NT2/D1 (cell line): Measurements from ENCODE around the gene AMIGO1.
A peak's percentile ranks its signal among the peaks of the same experiment; 100 is the strongest.

Experiments used
- DNase-seq: peaks from one replicate; pipeline ENCODE4 v3.0.0-alpha.2; 2011; ENCODE audit warnings: low read depth, low spot score
- H3K27me3 ChIP-seq: 2 replicates; pipeline ENCODE4 v1.6.0; 2011; ENCODE audit warnings: mild to moderate bottlenecking; ENCODE audit not compliant: insufficient read length, insufficient read depth
- H3K36me3 ChIP-seq: 2 replicates; pipeline ENCODE4 v1.6.1; 2011; ENCODE audit warnings: mild to moderate bottlenecking, low read length, mixed read lengths; ENCODE audit not compliant: insufficient read depth, insufficient read length
- H3K4me1 ChIP-seq: 2 replicates; pipeline ENCODE4 v1.5.1; 2011; ENCODE audit not compliant: insufficient read depth, insufficient read length
- H3K4me3 ChIP-seq: 2 replicates; pipeline ENCODE4 v1.5.1; 2011; ENCODE audit warnings: low read depth; ENCODE audit not compliant: insufficient read length
- H3K9ac ChIP-seq: 2 replicates; pipeline ENCODE4 v1.6.0; 2011; ENCODE audit warnings: low read depth; ENCODE audit not compliant: insufficient read length
- H3K9me3 ChIP-seq: 2 replicates; pipeline ENCODE4 v1.5.1; 2011; ENCODE audit warnings: mild to moderate bottlenecking, low read length; ENCODE audit not compliant: insufficient read depth
- SUZ12 ChIP-seq: IDR thresholded peaks from 2 replicates; pipeline ENCODE4 v1.6.1; 2011; ENCODE audit not compliant: insufficient read length, insufficient read depth; ENCODE audit errors: extremely low read depth
- YY1 ChIP-seq: IDR thresholded peaks from 2 replicates; pipeline ENCODE4 v1.6.1; 2011; ENCODE audit not compliant: insufficient read length, insufficient read depth
- ZNF274 ChIP-seq: IDR thresholded peaks from 2 replicates; pipeline ENCODE4 v1.6.1; 2011; ENCODE audit warnings: mild to moderate bottlenecking, low read depth, low read length

Gene AMIGO1

DNA sequence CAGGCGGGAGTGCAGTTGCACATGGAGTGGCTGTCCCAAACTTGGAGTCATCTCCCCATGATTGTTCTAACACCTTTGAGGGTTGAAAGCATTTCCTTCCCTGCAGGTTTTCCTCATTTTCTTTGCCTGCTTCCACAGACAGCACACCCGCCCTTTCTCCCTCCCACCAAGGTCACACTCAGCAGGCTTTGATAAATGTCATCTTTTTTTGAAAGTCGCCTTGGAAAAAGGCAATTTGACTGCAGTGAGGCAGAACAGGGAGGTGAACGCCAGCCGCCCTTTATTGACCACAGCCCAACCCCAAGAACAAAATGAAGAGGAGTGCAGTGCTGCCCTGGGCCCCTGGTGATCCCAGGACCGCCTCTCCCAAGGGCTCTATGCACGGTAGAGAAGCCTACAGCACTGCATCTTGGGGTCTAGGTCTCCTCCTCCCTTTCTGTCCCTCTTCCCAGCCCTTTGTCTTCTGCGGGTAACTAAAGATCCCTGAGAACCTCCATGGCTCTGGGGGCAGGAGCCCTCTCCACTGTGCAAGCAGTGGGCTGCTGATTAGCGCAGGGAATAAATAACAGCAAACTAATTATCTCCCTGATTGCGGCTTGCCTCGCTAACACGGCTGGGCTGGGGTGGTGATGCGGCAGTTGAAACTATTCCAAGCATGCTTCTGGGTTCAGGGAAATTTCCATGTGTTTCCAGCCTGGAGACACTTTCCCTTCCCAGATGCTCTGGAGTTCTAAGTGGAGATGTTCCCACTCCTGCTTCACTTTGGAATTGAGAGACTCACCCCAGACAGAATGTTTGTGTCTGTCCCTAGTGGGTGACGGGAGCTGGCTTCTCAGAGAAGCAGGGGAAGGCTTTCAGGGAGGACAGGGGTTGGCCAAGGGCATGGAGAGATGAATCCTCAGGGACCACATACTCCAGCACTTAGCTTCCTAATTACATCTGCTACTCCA is 11.8 kb upstream of the AMIGO1 start:
- Histone ChIP-seq H3K4me1 (no peaks in the 10 kb centered on the region), H3K9me3 (0 out of 2 replicates have a peak, but pooled peaks cover 7% of the 10 kb centered on the region), H3K9ac (no peak overlapping the region), H3K4me3 (no peak overlapping the region), H3K36me3 (no peaks in the 10 kb centered on the region), H3K27me3 (no peaks in the 10 kb centered on the region)
- TF ChIP-seq ZNF274 (no peak), YY1 (no peak), SUZ12 (no peak)
- no peak for DNase-seq

DNA sequence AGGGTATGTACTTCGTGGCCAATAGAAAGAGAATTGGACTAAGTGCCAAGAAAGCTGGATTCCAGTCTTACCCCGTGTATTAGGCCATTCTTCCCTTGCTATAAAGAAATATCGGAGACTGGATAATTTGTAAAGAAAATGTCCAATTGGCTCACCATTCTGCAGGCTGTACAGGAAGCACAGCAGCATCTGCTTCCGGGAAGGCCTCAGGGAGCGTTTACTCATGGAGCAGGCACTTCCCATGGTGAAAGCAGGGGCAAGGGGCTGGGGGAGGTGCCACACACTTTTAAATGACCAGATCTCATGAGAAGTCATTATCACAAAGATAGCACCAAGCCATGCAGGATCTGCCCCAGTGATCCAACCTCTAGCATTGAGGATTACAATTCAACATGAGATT is 7.8 kb upstream of the AMIGO1 start:
- no peak for DNase-seq
- H3K4me3 ChIP-seq: no peak overlapping the region
- H3K9me3 ChIP-seq: no peaks in the 10 kb centered on the region
- H3K4me1 ChIP-seq: no peaks in the 10 kb centered on the region
- TF ChIP-seq YY1: no peak
- TF ChIP-seq ZNF274: no peak
- TF ChIP-seq SUZ12: no peak
- H3K36me3 ChIP-seq: no peaks in the 10 kb centered on the region
- peaks cover 3% of the 10 kb centered on the region for H3K27me3 ChIP-seq
- no peak overlapping the region for H3K9ac ChIP-seq

DNA sequence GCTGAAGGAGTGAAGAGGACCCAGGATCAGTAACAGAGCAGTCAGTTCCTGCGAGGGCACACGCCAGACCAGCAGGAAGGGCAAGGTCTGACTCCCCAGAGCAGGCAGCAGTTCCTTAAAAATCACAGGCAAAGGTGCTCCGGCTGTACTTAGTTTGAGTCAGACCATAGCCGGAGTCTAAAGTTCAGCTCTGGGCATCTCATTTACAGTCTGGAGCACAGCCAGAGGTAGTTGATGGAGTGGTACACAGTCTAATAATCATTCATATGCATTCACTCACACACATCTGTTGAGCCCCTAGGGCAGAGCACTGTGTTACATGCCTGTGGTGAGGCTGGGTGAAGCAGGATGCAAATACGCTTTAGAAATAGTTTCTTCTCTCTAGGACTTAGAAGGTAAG is 7.3 kb upstream of the AMIGO1 start:
- no peak for DNase-seq
- Histone ChIP-seq H3K9me3 (no peaks in the 10 kb centered on the region), H3K9ac (no peak overlapping the region), H3K4me1 (no peaks in the 10 kb centered on the region), H3K27me3 (peaks cover 4% of the 10 kb centered on the region), H3K36me3 (no peaks in the 10 kb centered on the region), H3K4me3 (no peak overlapping the region)
- TF ChIP-seq YY1 (no peak), ZNF274 (no peak), SUZ12 (no peak)

DNA sequence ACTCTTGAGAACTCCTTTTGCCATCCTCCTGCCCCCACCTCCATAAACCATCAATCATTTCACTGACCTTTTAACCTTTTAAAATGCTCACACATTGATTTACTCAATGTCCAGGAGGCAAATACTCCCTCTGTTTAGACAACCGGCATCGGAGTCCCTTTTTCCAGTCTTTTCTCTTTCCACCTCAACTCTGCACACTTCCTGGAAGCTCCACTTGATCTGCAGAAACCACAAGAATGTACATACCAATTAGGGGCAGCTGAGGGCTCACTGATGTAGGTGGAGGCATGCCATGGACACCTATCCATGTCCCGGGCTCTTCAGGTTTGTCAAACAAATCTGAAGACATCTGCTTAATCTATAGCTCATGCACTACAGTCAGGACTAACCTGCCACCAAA is 5.3 kb upstream of the AMIGO1 start:
- H3K9me3 ChIP-seq: no peaks in the 10 kb centered on the region
- TF ChIP-seq SUZ12: no peak
- no peak for TF ChIP-seq YY1
- TF ChIP-seq ZNF274: no peak
- no peak overlapping the region for H3K4me3 ChIP-seq
- DNase-seq: no peak
- H3K4me1 ChIP-seq: peaks cover 3% of the 10 kb centered on the region
- no peaks in the 10 kb centered on the region for H3K36me3 ChIP-seq
- no peak overlapping the region for H3K9ac ChIP-seq
- H3K27me3 ChIP-seq: peaks cover 25% of the 10 kb centered on the region

DNA sequence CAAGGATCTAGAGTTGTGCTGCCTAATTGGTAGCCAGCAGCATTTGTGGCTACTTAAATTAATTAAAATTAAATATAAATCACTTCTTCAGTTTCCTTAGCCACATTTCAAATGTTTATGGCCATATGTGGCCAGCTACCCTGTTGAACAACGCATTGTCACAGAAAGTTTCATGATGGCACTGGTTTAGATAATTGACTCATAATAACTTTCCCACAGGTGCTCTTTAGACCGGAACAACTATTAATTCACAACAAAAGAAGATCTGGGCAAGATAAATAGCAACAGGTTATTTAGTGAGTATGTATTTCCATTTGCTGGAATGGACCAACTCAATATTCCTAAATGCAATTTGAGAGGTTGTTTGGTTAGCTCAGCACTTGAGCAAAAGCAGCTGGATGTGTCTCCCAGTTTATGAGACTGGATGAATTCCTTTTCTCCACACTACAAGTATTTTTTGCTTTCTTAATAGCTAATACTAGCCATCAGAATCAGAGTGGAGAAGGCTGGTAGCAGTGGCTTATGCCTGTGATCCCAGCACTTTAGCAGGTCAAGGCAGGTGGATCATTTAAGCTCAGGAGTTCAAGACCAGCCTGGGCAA is 3.7 kb upstream of the AMIGO1 start:
- H3K4me3 ChIP-seq: no peak overlapping the region
- DNase-seq: no peak
- TF ChIP-seq YY1 (no peak), SUZ12 (no peak), ZNF274 (no peak)
- H3K4me1 ChIP-seq: peaks cover 3% of the 10 kb centered on the region
- H3K27me3 ChIP-seq: peaks cover 41% of the 10 kb centered on the region
- no peaks in the 10 kb centered on the region for H3K36me3 ChIP-seq
- no peaks in the 10 kb centered on the region for H3K9me3 ChIP-seq
- no peak overlapping the region for H3K9ac ChIP-seq

DNA sequence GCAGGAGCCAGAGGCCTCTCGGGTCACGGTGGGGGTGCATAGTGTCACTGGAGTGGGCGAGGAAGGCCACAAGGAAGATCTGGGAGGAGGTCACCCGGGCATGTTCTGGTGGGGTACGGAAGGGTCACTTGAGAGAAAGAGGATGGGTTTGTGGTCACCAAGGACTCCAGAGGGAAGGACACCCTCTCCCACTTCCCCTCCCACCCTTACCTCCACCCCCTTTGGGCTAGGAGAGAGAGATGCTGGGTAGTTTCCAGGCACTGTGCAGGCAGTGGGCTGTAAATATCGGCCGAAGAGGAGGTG is 703 bp downstream of the AMIGO1 start:
- peak overlapping the region; percentile 70 for H3K4me3 ChIP-seq
- peaks cover 52% of the 10 kb centered on the region for H3K27me3 ChIP-seq
- H3K36me3 ChIP-seq: no peaks in the 10 kb centered on the region
- peaks cover 3% of the 10 kb centered on the region for H3K4me1 ChIP-seq
- peak overlapping the region; percentile 71 for H3K9ac ChIP-seq
- no peak for TF ChIP-seq SUZ12
- TF ChIP-seq YY1: no peak
- no peak for TF ChIP-seq ZNF274
- no peaks in the 10 kb centered on the region for H3K9me3 ChIP-seq
- no peak for DNase-seq

DNA sequence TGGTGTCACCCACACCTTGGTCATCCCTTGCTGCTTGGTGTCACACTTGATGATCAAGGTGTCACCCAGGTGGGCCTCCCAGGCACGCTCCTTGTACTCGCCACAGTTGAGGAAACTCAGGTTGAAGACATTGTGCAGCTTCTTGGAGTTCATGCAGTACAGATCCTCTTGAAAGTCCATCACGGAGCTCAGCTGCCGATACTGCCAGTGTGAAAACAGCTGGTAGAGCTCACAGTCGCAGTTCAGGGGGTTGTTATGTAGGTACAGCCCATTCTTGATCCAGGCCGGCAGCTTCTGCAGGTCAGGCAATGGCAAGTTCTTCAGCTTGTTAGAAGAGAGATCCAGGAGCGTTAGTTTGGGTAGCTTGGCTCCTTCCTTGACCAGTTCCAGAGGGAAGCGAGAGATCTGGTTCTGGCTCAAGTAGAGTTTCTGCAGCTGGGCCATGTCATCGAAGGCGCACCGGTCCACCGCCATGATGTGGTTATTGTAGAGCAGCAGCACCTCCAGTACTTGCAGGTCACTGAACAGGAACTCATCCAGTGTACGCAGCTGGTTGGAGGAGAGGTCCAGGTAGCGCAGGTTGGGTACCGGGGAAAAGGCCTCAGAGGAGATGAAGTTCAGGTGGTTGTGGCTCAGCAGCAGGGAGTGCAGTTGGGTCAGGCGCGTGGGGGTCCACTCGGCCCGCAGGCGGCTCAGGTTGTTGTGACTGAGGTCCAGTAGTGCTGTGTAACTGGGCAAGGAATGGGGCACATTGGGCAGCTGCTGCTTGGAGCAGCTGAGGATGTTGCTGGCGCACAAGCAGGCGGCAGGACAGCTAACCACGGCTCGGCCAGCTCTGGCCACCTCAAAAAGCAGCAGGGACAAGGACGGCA is 1.3 kb downstream of the AMIGO1 start:
- no peak for DNase-seq
- Histone ChIP-seq H3K9me3 (no peaks in the 10 kb centered on the region), H3K36me3 (no peaks in the 10 kb centered on the region), H3K4me1 (peaks cover 3% of the 10 kb centered on the region), H3K27me3 (peaks cover 52% of the 10 kb centered on the region), H3K4me3 (no peak overlapping the region), H3K9ac (no peak overlapping the region)
- no peak for TF ChIP-seq ZNF274
- no peak for TF ChIP-seq YY1
- no peak for TF ChIP-seq SUZ12
